ENCODE results near the gene TPPP3.

- TF ChIP-seq, protein P1, sequence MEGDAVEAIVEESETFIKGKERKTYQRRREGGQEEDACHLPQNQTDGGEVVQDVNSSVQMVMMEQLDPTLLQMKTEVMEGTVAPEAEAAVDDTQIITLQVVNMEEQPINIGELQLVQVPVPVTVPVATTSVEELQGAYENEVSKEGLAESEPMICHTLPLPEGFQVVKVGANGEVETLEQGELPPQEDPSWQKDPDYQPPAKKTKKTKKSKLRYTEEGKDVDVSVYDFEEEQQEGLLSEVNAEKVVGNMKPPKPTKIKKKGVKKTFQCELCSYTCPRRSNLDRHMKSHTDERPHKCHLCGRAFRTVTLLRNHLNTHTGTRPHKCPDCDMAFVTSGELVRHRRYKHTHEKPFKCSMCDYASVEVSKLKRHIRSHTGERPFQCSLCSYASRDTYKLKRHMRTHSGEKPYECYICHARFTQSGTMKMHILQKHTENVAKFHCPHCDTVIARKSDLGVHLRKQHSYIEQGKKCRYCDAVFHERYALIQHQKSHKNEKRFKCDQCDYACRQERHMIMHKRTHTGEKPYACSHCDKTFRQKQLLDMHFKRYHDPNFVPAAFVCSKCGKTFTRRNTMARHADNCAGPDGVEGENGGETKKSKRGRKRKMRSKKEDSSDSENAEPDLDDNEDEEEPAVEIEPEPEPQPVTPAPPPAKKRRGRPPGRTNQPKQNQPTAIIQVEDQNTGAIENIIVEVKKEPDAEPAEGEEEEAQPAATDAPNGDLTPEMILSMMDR (conservative IDR thresholded peaks at IDR 0.05 in 1 of 2, IDR thresholded peaks at IDR 0.05 in 1 of 2; ENCODE audit: extremely low read depth in 1 of 2, insufficient read depth in 1 of 2, low read depth in 1 of 2, low read length in 2 of 2), result no peak
- TF ChIP-seq EZH2 (IDR thresholded peaks at IDR 0.05; ENCODE audit: borderline replicate concordance, low read length), result no peak
These were observed 1.8 kb upstream of the TPPP3 start for GRCh38 chr16:67395105-67395457.
